ENCODE data around the gene ZNF362.

Gene ZNF362

DNA sequence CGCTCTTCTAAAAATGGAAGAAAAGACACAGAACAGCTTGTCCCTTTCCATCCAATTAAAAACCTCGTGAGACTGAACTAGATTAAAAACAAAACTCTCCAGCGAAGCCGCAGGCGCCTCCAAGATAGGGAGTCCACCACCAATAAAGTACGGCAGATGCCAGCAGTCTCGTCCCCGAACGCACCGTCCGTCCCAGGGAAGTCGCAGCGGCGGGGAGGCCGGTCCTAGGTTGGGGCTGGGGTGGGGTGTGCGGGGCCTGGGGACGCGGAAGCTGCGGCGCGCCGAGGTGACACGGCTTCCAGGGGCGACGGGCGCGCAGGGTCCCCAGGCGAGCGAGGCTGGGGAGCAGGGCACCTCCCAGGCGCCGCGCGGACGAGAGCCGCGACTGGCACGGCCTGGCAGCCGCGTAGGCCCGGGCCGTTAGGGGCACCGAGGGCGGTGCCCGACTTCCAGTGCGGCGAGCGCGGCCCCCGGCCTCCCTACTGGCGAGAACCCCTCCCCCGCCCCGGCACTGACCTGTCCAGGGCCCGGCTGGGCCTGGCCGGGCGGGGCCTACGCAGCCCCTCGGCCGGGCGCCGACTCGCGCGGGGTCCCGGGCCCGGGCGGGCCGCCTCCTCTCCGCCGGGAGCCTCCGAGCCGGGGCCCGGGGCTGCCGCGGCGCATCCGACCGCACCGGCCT is 92.9 kb downstream of the ZNF362 start:
- no peak for TF ChIP-seq CTCF (conservative IDR thresholded peaks at IDR 0.05; ENCODE audit: low read depth, low read length)
- H3K27ac ChIP-seq, result no peak overlapping the region; the same call in 1 of the 2 replicates
- H3K79me2 ChIP-seq (ENCODE audit: insufficient read depth, low read depth), result peaks cover 14% of the 10 kb centered on the region; the same call in 1 of the 2 replicates
- H2AFZ ChIP-seq (ENCODE audit: low read depth), result peak overlapping the region; percentile 47
- peaks cover 49% of the 10 kb centered on the region for H3K4me1 ChIP-seq (ENCODE audit: low read depth, poor library complexity, severe bottlenecking)
- no peaks in the 10 kb centered on the region for H3K36me3 ChIP-seq (ENCODE audit: insufficient read depth)
- peak overlapping the region; percentile 52; the same call in 1 of the 2 replicates for H3K9ac ChIP-seq
- H3K27me3 ChIP-seq (ENCODE audit: insufficient read depth, low read depth), result no peaks in the 10 kb centered on the region
- peak overlapping the region; percentile 77 for H3K4me2 ChIP-seq
- H4K20me1 ChIP-seq (ENCODE audit: insufficient read depth), result no peaks in the 10 kb centered on the region
- peak overlapping the region; percentile 87 for H3K4me3 ChIP-seq (IDR thresholded peaks at IDR 0.05; ENCODE audit: insufficient read depth, low read depth, low read length)

DNA sequence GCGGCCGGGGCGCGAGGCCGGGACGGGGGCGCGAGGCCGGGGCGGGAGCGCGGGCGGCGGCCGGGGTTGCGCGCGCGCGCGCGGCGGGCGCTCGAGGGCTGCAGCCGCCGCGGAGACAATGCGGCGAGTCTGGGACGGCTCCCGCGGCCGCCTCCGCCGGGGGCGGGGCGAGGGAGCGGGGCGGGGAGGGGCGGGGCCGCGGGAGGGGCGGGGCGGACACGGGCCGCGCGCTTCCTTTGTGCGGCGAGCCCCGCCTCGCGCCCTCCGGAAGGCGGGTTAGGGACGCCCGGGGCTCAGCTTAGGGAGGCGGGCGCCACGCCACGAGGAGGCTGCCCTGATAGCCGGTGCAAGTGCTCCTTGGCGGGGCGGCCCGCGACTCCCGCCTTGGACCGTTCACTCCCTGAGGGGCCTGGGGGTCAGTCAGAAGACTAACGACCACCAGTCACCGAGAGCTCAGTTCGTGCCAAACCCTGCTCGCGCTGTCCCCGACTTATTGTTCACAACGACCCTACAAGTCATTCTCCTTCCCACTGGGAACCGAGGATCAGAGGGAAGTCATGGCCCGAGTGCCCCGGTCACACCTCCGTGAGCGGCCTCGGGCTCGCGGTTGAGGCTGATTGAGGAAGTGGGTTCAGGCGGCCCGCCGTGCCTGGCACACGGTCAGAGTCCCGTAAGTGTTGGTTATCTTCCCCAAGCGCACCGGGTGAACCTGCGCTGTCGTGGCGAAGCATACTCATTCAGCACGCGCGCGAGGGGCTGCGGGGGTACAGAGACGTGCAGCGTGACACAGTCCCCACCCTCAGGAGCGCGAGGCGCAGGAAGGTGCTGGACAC is 93.7 kb downstream of the ZNF362 start:
- no peaks in the 10 kb centered on the region for H4K20me1 ChIP-seq (ENCODE audit: insufficient read depth)
- peak overlapping the region; percentile 75 for H3K4me3 ChIP-seq (IDR thresholded peaks at IDR 0.05; ENCODE audit: insufficient read depth, low read depth, low read length)
- H3K9ac ChIP-seq, result peak overlapping the region; percentile 81
- no peaks in the 10 kb centered on the region for H3K36me3 ChIP-seq (ENCODE audit: insufficient read depth)
- peaks cover 14% of the 10 kb centered on the region; the same call in 1 of the 2 replicates for H3K79me2 ChIP-seq (ENCODE audit: insufficient read depth, low read depth)
- H3K4me2 ChIP-seq, result peak overlapping the region; percentile 81
- peak overlapping the region; percentile 53 for H3K27ac ChIP-seq
- H3K4me1 ChIP-seq (ENCODE audit: low read depth, poor library complexity, severe bottlenecking), result peaks cover 42% of the 10 kb centered on the region
- H3K27me3 ChIP-seq (ENCODE audit: insufficient read depth, low read depth), result no peaks in the 10 kb centered on the region
- TF ChIP-seq CTCF (conservative IDR thresholded peaks at IDR 0.05; ENCODE audit: low read depth, low read length), result no peak
- peak overlapping the region; percentile 96 for H2AFZ ChIP-seq (ENCODE audit: low read depth)

Measured in KMS-11 (cell line).